Ishikawa (cell line): Measurements from ENCODE around the gene DDI2.

ENCODE experiments used
- CEBPB ChIP-seq: IDR thresholded peaks from 2 replicates; pipeline ENCODE4 v1.6.1; 2012
- CREB1 ChIP-seq: IDR thresholded peaks from 2 replicates; pipeline ENCODE4 v1.6.1; 2012; ENCODE audit warnings: low read depth
- EGR1 ChIP-seq: IDR thresholded peaks from 2 replicates; pipeline ENCODE4 v1.6.1; 2012
- EP300 ChIP-seq: IDR thresholded peaks from 2 replicates; pipeline ENCODE4 v1.6.1; 2012; ENCODE audit warnings: borderline replicate concordance
- FOXM1 ChIP-seq: IDR thresholded peaks from 2 replicates; pipeline ENCODE4 v1.6.1; 2012; ENCODE audit warnings: low read depth, borderline replicate concordance
- MAX ChIP-seq: IDR thresholded peaks from 2 replicates; pipeline ENCODE4 v1.6.1; 2012
- NFIC ChIP-seq: IDR thresholded peaks from 2 replicates; pipeline ENCODE4 v1.6.1; 2012
- RAD21 ChIP-seq: IDR thresholded peaks from 2 replicates; pipeline ENCODE4 v1.6.1; 2012; ENCODE audit warnings: low read depth
- REST ChIP-seq: IDR thresholded peaks from 2 replicates; pipeline ENCODE4 v1.6.1; 2012; ENCODE audit warnings: low read depth, mild to moderate bottlenecking
- TAF1 ChIP-seq: IDR thresholded peaks from 2 replicates; pipeline ENCODE4 v1.6.1; 2012; ENCODE audit warnings: low read depth, mild to moderate bottlenecking
- TEAD4 ChIP-seq: IDR thresholded peaks from 2 replicates; pipeline ENCODE4 v1.6.1; 2012
- YY1 ChIP-seq: IDR thresholded peaks from 2 replicates; pipeline ENCODE4 v1.6.1; 2012; ENCODE audit warnings: low read depth

- TF ChIP-seq REST (no peak), EP300 (no peak), YY1 (no peak), TAF1 (no peak), EGR1 (no peak), MAX (no peak), CEBPB (no peak), NFIC (no peak), TEAD4 (no peak), RAD21 (no peak), FOXM1 (no peak), CREB1 (no peak)
Measured at GRCh38 chr1:15667362-15667761, 50.1 kb downstream of the DDI2 start.
